OCI-LY7 (cell line): ENCODE measurements around the gene PFKFB3.

Experiments used
- EZH2phosphoT487 ChIP-seq: fragments of 200-600 bp; sonication (generic); IDR thresholded peaks from 2 replicates; pipeline ENCODE4 v1.6.1; 2018; ENCODE audit warnings: low read depth, borderline replicate concordance, mild to moderate bottlenecking, mixed run types, antibody characterized with exemption, low read length, moderate library complexity, mixed read lengths
- TF ChIP-seq, protein P1 (sequence below): fragments of 200-600 bp; sonication (generic); conservative IDR thresholded peaks from 2 replicates; pipeline ENCODE4 v1.5.1; 2014; ENCODE audit warnings: mild to moderate bottlenecking, antibody characterized with exemption, low read length, moderate library complexity, mixed read lengths

DNA sequence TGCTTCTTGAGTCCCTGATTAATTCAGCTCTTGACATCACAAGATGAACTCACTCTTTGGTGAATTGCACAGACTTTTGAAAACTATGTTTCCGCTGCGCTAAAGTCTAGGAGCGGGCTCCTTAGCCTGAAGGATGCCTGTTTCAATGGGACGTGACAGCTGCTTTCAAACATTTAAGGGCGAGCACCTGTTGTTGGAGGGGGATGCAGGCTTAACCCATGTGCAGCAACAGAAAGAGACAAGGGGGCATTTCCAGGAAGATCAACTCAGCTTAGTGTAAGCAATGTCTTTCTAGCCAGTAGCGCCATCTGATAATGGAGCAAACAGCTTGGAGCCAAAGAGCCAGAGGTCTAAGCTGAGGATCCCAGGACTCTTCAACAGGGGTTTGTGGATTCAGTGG lies 8.4 kb upstream of the PFKFB3 start:
- TF ChIP-seq, protein P1, sequence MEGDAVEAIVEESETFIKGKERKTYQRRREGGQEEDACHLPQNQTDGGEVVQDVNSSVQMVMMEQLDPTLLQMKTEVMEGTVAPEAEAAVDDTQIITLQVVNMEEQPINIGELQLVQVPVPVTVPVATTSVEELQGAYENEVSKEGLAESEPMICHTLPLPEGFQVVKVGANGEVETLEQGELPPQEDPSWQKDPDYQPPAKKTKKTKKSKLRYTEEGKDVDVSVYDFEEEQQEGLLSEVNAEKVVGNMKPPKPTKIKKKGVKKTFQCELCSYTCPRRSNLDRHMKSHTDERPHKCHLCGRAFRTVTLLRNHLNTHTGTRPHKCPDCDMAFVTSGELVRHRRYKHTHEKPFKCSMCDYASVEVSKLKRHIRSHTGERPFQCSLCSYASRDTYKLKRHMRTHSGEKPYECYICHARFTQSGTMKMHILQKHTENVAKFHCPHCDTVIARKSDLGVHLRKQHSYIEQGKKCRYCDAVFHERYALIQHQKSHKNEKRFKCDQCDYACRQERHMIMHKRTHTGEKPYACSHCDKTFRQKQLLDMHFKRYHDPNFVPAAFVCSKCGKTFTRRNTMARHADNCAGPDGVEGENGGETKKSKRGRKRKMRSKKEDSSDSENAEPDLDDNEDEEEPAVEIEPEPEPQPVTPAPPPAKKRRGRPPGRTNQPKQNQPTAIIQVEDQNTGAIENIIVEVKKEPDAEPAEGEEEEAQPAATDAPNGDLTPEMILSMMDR: no peak
- no peak for TF ChIP-seq EZH2phosphoT487
